ENCODE measurements around the gene EN1. TPM values are rescaled to one million over a fixed set of nuclear protein-coding genes. Genes with fewer than 3 reads are reported as not detected.

Gene EN1
- 0.35 TPM for polyA plus RNA-seq (2013, experiment 1 of 2)
- polyA plus RNA-seq (2013, experiment 2 of 2) = 0.25 TPM

DNA sequence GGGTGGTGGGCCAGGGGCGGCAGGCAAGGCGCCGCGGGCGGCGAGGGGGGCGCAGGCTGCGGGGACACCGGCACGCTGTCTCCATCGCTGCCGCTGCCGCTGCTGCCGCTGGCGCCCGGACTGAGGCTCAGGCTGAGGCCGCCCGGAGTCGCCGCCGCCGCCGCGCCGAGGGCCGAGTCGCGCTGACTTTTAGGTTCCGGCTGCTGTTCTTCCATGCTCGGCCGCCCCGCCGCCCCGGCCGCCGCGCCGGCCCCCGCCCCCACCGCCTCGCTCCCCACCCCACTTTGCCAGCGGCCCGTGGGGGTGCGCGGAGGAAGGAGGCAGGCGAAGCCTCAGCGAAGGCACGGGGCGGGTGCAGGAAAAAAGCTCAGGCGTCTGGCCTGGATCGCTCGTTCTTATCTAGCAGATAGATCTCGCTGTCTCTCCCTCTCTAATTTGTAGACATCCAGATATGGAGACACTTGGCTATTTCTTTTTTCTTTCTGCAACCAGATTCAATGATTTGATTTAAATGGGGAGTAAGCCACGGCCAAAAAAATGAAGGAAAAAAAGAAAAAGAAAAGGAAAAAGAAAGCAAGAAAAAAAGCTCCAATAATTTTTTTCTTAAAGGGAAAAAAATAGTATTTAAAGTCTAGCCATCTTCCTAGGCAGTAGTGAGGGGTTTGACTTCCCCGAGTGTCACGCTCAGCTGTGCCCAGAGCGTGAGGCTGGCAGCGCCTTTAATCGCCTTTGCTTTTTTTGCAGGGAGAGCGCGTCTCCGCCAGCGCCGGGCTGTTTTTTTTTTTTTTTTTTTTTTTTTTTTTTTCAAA, at the start of gene EN1:
Gene EN1, minus strand, starts transcription at position 696 of the 809 bp plus-strand sequence. Its CDS starts 481 bp downstream, at position 215.
- Histone ChIP-seq H3K9ac (ENCODE audit: low read depth, low read length) (no peak within 1 kb of the TSS), H3K36me3 (ENCODE audit: insufficient read depth, low read length) (no peaks in the 10 kb centered on the region), H3K4me3 (ENCODE audit: low read length) (peak within 1 kb of the TSS; percentile 36), H3K9me3 (ENCODE audit: insufficient read depth, low read depth, low read length) (no peaks in the 10 kb centered on the region), H3K4me1 (ENCODE audit: insufficient read depth, low read length) (peaks cover 32% of the 10 kb centered on the region), H3K27ac (ENCODE audit: low read depth, low read length) (no peak within 1 kb of the TSS), H3K27me3 (ENCODE audit: insufficient read depth, low read length) (peaks cover 100% of the 10 kb centered on the region)
- under 1% methylated on average over 55 of the region's 64 CpGs for WGBS

DNA sequence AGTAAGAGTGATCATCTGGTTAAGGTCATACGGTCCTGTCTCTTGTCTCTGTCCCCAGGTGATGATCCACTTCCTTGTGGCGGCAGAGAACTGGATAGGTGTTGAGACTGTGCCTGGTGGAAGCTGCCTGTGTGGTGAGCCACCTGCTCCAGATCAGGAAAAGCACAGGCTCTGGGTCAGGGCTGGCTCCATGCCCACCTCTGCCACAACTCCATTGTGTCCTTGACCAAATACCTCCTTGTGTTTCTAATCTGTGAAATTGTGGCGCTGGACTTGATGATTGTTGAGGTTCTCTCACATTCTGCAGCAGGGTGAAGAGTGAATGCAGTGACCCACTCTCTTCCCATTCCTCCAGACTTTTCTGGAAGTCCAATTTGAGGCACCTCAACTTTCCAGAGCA, 45.7 kb upstream of the EN1 start:
- 96% methylated on average over 3 of the region's 3 CpGs for WGBS
- Histone ChIP-seq H3K27ac (ENCODE audit: low read depth, low read length) (no peak overlapping the region), H3K27me3 (ENCODE audit: insufficient read depth, low read length) (no peaks in the 10 kb centered on the region), H3K4me1 (ENCODE audit: insufficient read depth, low read length) (no peaks in the 10 kb centered on the region), H3K9me3 (ENCODE audit: insufficient read depth, low read depth, low read length) (peaks cover 13% of the 10 kb centered on the region), H3K9ac (ENCODE audit: low read depth, low read length) (no peak overlapping the region), H3K4me3 (ENCODE audit: low read length) (no peak overlapping the region), H3K36me3 (ENCODE audit: insufficient read depth, low read length) (no peaks in the 10 kb centered on the region)

DNA sequence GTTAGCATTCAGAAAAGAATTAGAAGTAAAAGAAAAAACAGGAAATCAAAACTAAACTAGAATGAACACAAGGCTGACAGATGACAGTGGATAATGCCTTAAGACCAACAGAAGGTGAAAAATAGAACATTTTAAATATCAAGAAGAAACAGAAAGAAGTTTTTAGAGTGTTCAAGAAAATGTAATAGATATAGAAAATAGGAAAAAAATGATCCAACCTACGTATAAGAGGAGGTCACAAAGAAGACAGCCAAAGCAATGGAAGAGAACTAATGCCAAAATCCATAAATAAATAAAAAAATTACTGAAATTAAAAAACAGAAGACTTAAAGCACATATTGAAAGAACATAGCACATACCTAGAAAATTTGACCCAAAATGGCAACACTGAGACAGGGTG, 42.5 kb upstream of the EN1 start:
- 100% methylated on average over 1 of the region's 1 CpG for WGBS
- H3K4me3 ChIP-seq (ENCODE audit: low read length) = no peak overlapping the region

DNA sequence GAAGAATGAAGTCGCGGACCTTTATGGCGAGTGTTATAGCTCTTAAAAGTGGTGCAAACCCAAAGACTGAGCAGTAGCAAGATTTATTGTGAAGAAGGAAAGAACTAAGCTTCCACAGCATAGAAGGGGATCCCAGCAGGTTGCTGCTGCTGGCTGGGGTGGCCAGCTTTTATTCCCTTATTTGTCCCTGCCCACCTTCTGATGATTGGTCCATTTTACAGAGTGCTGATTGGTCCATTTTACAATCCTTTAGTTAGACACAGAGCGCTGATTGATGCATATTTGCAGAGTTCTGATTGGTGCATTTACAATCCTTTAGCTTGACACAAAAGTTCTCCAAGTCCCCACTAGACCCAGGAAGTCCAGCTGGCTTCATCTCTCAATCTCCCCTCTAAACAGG, 36.3 kb upstream of the EN1 start:
- Histone ChIP-seq H3K9ac (ENCODE audit: low read depth, low read length) (no peak overlapping the region), H3K27ac (ENCODE audit: low read depth, low read length) (no peak overlapping the region), H3K36me3 (ENCODE audit: insufficient read depth, low read length) (no peaks in the 10 kb centered on the region), H3K27me3 (ENCODE audit: insufficient read depth, low read length) (peaks cover 16% of the 10 kb centered on the region; the same call in 1 of the 2 replicates), H3K4me1 (ENCODE audit: insufficient read depth, low read length) (peaks cover 2% of the 10 kb centered on the region; the same call in 1 of the 2 replicates), H3K9me3 (ENCODE audit: insufficient read depth, low read depth, low read length) (no peaks in the 10 kb centered on the region), H3K4me3 (ENCODE audit: low read length) (no peak overlapping the region)
- 75% methylated on average over 4 of the region's 4 CpGs for WGBS

More for the DNA sequence above, 42.5 kb upstream of the EN1 start:
- Histone ChIP-seq H3K27ac (ENCODE audit: low read depth, low read length) (no peak overlapping the region), H3K9ac (ENCODE audit: low read depth, low read length) (no peak overlapping the region), H3K36me3 (ENCODE audit: insufficient read depth, low read length) (no peaks in the 10 kb centered on the region), H3K9me3 (ENCODE audit: insufficient read depth, low read depth, low read length) (peaks cover 13% of the 10 kb centered on the region), H3K27me3 (ENCODE audit: insufficient read depth, low read length) (no peaks in the 10 kb centered on the region), H3K4me1 (ENCODE audit: insufficient read depth, low read length) (no peaks in the 10 kb centered on the region)

- Histone ChIP-seq H3K4me1 (ENCODE audit: insufficient read depth, low read length) (peaks cover 2% of the 10 kb centered on the region; the same call in 1 of the 2 replicates), H3K4me3 (ENCODE audit: low read length) (peak overlapping the region; percentile 30), H3K27ac (ENCODE audit: low read depth, low read length) (no peak overlapping the region), H3K36me3 (ENCODE audit: insufficient read depth, low read length) (no peaks in the 10 kb centered on the region), H3K9me3 (ENCODE audit: insufficient read depth, low read depth, low read length) (no peaks in the 10 kb centered on the region), H3K9ac (ENCODE audit: low read depth, low read length) (no peak overlapping the region), H3K27me3 (ENCODE audit: insufficient read depth, low read length) (peaks cover 16% of the 10 kb centered on the region; the same call in 1 of the 2 replicates)
- WGBS = 34% methylated on average over 17 of the region's 17 CpGs
Measured at GRCh38 chr2:118882693-118883336, 35.4 kb upstream of the EN1 start.

GRCh38 chr2:118881490-118882129, 34.2 kb upstream of the EN1 start:
- WGBS = 20% methylated on average over 10 of the region's 10 CpGs
- no peak overlapping the region for H3K9ac ChIP-seq (ENCODE audit: low read depth, low read length)

DNA sequence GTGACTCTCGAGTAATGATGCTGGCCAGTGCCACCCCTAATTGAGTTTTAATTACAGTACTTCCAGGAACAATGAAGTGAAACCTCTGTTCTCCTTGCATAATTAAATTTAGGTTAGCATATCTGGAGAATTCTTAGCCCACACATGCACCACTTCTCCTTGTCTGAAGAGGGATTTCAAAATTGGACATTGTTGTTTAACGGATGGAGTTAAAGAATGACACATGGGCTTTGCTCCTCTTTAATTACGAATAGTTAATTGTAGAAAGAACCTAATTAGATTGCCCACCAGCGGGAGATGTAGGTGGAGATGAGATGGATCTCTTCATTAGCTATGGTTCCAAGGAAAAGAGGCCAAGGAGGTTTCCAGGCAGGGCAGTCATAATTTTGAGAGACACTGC, 33.1 kb upstream of the EN1 start:
- H3K9me3 ChIP-seq (ENCODE audit: insufficient read depth, low read depth, low read length) = no peaks in the 10 kb centered on the region
- 89% methylated on average over 4 of the region's 4 CpGs for WGBS
- no peak overlapping the region for H3K27ac ChIP-seq (ENCODE audit: low read depth, low read length)
- H3K27me3 ChIP-seq (ENCODE audit: insufficient read depth, low read length) = peaks cover 16% of the 10 kb centered on the region; the same call in 1 of the 2 replicates
- H3K36me3 ChIP-seq (ENCODE audit: insufficient read depth, low read length) = no peaks in the 10 kb centered on the region
- H3K4me3 ChIP-seq (ENCODE audit: low read length) = no peak overlapping the region
- H3K4me1 ChIP-seq (ENCODE audit: insufficient read depth, low read length) = peaks cover 2% of the 10 kb centered on the region; the same call in 1 of the 2 replicates
- no peak overlapping the region for H3K9ac ChIP-seq (ENCODE audit: low read depth, low read length)

More at GRCh38 chr2:118881490-118882129, 34.2 kb upstream of the EN1 start:
- no peak overlapping the region for H3K4me3 ChIP-seq (ENCODE audit: low read length)
- H3K9me3 ChIP-seq (ENCODE audit: insufficient read depth, low read depth, low read length) = no peaks in the 10 kb centered on the region
- no peak overlapping the region for H3K27ac ChIP-seq (ENCODE audit: low read depth, low read length)
- H3K27me3 ChIP-seq (ENCODE audit: insufficient read depth, low read length) = peaks cover 16% of the 10 kb centered on the region; the same call in 1 of the 2 replicates
- peaks cover 2% of the 10 kb centered on the region; the same call in 1 of the 2 replicates for H3K4me1 ChIP-seq (ENCODE audit: insufficient read depth, low read length)
- no peaks in the 10 kb centered on the region for H3K36me3 ChIP-seq (ENCODE audit: insufficient read depth, low read length)

DNA sequence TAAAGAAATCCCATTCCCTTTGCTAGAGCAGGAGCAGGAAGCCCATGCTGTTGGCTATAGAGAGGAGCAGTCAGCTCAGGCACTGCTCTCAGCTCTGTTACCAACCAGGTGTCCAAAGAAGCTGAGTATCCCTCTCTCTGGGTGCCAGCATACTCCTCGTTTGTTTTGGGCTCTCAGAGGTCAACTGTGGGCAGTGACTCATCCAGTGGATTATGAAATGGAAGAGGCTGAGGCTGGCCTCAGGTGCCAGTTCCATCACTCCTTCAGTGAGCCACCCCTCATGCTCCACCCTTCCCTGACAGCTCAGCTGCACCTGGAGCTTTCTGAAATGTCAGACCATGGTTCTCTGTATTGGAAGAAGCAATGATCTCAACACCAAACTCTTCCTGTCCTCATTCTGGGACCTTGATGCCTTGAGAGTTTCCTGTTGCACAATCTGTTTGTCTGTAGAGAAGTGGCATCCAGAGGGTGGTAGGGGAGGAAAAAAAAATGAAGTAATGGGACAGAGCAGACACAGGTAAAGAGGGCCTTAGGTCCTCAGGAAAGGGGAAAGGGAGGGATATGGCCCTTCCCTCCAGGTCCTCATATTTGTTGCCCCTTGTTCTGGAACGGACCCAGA, 31.2 kb upstream of the EN1 start:
- H3K4me3 ChIP-seq (ENCODE audit: low read length) = no peak overlapping the region
- 74% methylated on average over 2 of the region's 2 CpGs for WGBS
- no peak overlapping the region for H3K9ac ChIP-seq (ENCODE audit: low read depth, low read length)
- no peaks in the 10 kb centered on the region for H3K9me3 ChIP-seq (ENCODE audit: insufficient read depth, low read depth, low read length)
- H3K27ac ChIP-seq (ENCODE audit: low read depth, low read length) = no peak overlapping the region
- H3K36me3 ChIP-seq (ENCODE audit: insufficient read depth, low read length) = no peaks in the 10 kb centered on the region
- H3K4me1 ChIP-seq (ENCODE audit: insufficient read depth, low read length) = peaks cover 2% of the 10 kb centered on the region; the same call in 1 of the 2 replicates
- H3K27me3 ChIP-seq (ENCODE audit: insufficient read depth, low read length) = peaks cover 16% of the 10 kb centered on the region; the same call in 1 of the 2 replicates

DNA sequence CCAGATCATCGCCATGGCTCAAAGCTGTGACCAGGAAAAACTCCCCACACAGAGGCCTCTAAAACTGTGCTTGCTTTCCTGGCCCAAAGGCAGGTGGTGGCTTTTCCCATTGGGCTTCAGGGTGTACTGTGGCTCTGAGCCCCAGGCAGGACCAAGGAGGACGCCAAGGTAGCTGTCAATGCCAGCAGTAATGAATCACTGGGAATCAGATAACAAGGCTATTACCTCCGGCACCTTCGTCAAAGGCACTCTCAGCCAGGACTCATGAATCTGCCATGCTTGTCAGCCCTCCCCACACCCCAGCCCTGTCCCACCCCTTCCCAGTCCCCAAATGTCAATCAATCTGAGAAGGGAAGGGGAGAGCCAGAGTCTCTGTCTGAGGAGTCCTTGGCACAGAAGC, 27.9 kb upstream of the EN1 start:
- H3K4me3 ChIP-seq (ENCODE audit: low read length) = no peak overlapping the region
- H3K9ac ChIP-seq (ENCODE audit: low read depth, low read length) = no peak overlapping the region
- H3K36me3 ChIP-seq (ENCODE audit: insufficient read depth, low read length) = no peaks in the 10 kb centered on the region
- H3K27me3 ChIP-seq (ENCODE audit: insufficient read depth, low read length) = peaks cover 6% of the 10 kb centered on the region; the same call in 1 of the 2 replicates
- no peaks in the 10 kb centered on the region for H3K4me1 ChIP-seq (ENCODE audit: insufficient read depth, low read length)
- H3K9me3 ChIP-seq (ENCODE audit: insufficient read depth, low read depth, low read length) = no peaks in the 10 kb centered on the region
- H3K27ac ChIP-seq (ENCODE audit: low read depth, low read length) = no peak overlapping the region
- 89% methylated on average over 4 of the region's 4 CpGs for WGBS

- Histone ChIP-seq H3K9me3 (ENCODE audit: insufficient read depth, low read depth, low read length) (no peaks in the 10 kb centered on the region), H3K36me3 (ENCODE audit: insufficient read depth, low read length) (no peaks in the 10 kb centered on the region)
- WGBS = 93% methylated on average over 3 of the region's 3 CpGs
Measured at GRCh38 chr2:118874324-118874723, 26.9 kb upstream of the EN1 start.

More at GRCh38 chr2:118874324-118874723, 26.9 kb upstream of the EN1 start:
- H3K9ac ChIP-seq (ENCODE audit: low read depth, low read length) = no peak overlapping the region
- H3K4me3 ChIP-seq (ENCODE audit: low read length) = no peak overlapping the region
- no peak overlapping the region for H3K27ac ChIP-seq (ENCODE audit: low read depth, low read length)
- H3K27me3 ChIP-seq (ENCODE audit: insufficient read depth, low read length) = no peaks in the 10 kb centered on the region
- H3K4me1 ChIP-seq (ENCODE audit: insufficient read depth, low read length) = no peaks in the 10 kb centered on the region

All from HUES64 (cell line).